Lower lobe of right lung (tissue), 2 donors: Measurements from ENCODE around the gene RPS6KA1. TPM values are rescaled to one million over a fixed set of nuclear protein-coding genes. Genes with fewer than 3 reads are reported as not detected.

ENCODE experiments used
- ATAC-seq, 2 donors: fragments of 200-7000 bp; cut with Tn5 transposase; one replicate each; pipeline ENCODE4 v1.9.1; 2020 to 2022; ENCODE audit warnings: mild to moderate bottlenecking in 2 of 2, moderate library complexity in 2 of 2
- DNase-seq: peaks from one replicate; pipeline ENCODE4 v3.0.0-alpha.2; 2020
- H3K27ac ChIP-seq: fragments of 200-600 bp; one replicate; pipeline ENCODE4 v1.8.0; 2022
- H3K27me3 ChIP-seq: fragments of 200-600 bp; one replicate; pipeline ENCODE4 v1.8.0; 2022; ENCODE audit warnings: low read depth
- H3K36me3 ChIP-seq: fragments of 200-600 bp; one replicate; pipeline ENCODE4 v1.8.0; 2022; ENCODE audit warnings: mild to moderate bottlenecking
- H3K4me1 ChIP-seq: fragments of 200-600 bp; one replicate; pipeline ENCODE4 v1.8.0; 2022
- H3K4me3 ChIP-seq: fragments of 200-600 bp; one replicate; pipeline ENCODE4 v1.8.0; 2022; ENCODE audit warnings: mild to moderate bottlenecking
- H3K9me3 ChIP-seq: fragments of 200-600 bp; one replicate; pipeline ENCODE4 v1.8.0; 2022
- CTCF ChIP-seq: fragments of 200-600 bp; IDR thresholded peaks from one replicate; pipeline ENCODE4 v1.8.0; 2022; ENCODE audit warnings: antibody characterized with exemption, mild to moderate bottlenecking
- intact Hi-C: fragments of 100-400 bp; cut with DNase I; formaldehyde crosslinking; loops from one replicate; pipeline ENCODE4 v1.11.0; 2022
- total RNA-seq: library from RNA; stranded (reverse); fragmentation: NEBNext Ultra II Directional; extraction: Animal tissue kit (Norgen Biotek cat#: 25700); gene quantifications from one replicate; pipeline ENCODE4 v1.2.1, GENCODE V29; 2021
- donor health status: DM: no; HTN: yes; CAD: no; lungs with severe emphysema.

RPS6KA1 gene
- total RNA-seq, 1 donor from 2014 or later: 140 TPM

DNA sequence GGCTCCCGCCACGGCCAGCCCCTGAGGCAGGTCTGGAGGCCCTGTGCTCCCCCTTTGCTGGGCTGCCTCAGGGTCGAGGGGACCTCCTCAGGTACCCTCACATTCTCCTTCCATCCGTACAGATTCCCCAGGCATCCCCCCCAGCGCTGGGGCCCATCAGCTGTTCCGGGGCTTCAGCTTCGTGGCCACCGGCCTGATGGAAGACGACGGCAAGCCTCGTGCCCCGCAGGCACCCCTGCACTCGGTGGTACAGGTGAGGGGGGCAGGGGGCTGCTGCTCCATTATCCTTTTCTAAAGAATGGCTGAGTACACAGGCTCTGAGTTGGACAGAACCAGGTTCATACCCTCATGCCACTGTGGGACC lies 29.1 kb downstream of the RPS6KA1 start:
- Histone ChIP-seq H3K36me3 (peaks cover 96% of the 10 kb centered on the region), H3K27ac (no peak overlapping the region)
- TF ChIP-seq CTCF: no peak

DNA sequence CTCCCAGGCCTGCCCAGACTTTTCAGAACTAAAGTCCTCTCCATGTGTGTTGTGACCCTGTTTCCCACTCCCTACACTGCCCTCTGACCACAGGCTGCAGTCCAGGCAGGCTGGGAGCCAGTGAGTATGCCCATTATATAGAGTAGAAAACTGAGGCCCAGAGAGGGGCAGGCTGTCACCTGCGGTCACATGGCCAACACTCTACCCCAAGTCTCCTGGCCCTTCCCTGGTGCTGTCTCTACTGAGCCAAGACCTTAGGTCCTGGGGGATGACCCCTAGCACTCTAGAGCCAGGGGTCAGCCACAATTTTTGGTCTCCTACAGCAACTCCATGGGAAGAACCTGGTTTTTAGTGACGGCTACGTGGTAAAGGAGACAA lies 30.8 kb downstream of the RPS6KA1 start:
- H3K27me3 ChIP-seq: no peaks in the 10 kb centered on the region
- peaks cover 96% of the 10 kb centered on the region for H3K36me3 ChIP-seq
- no peak for ATAC-seq
- DNase-seq: no peak
- no peak overlapping the region for H3K4me3 ChIP-seq
- no peak for TF ChIP-seq CTCF
- H3K27ac ChIP-seq: no peak overlapping the region
- no peaks in the 10 kb centered on the region for H3K9me3 ChIP-seq
- no peaks in the 10 kb centered on the region for H3K4me1 ChIP-seq
- intact Hi-C loops: no loop called here

More for the DNA sequence above, 29.1 kb downstream of the RPS6KA1 start:
- no peak overlapping the region for H3K4me3 ChIP-seq
- intact Hi-C loops: no loop called here
- no peaks in the 10 kb centered on the region for H3K9me3 ChIP-seq
- no peak for DNase-seq
- peaks cover 3% of the 10 kb centered on the region for H3K4me1 ChIP-seq
- no peaks in the 10 kb centered on the region for H3K27me3 ChIP-seq
- no peak for ATAC-seq

GRCh38 chr1:26570287-26570686 lies 40.7 kb downstream of the RPS6KA1 start:
- H3K36me3 ChIP-seq: peaks cover 96% of the 10 kb centered on the region
- intact Hi-C loops: no loop called here
- no peak for DNase-seq
- no peak for TF ChIP-seq CTCF
- no peaks in the 10 kb centered on the region for H3K27me3 ChIP-seq
- H3K4me1 ChIP-seq: no peaks in the 10 kb centered on the region
- H3K27ac ChIP-seq: no peak overlapping the region
- H3K9me3 ChIP-seq: no peaks in the 10 kb centered on the region
- H3K4me3 ChIP-seq: no peak overlapping the region
- no peak for ATAC-seq

- H3K27me3 ChIP-seq: no peaks in the 10 kb centered on the region
- no peak for TF ChIP-seq CTCF
- intact Hi-C loops: no loop called here
- no peaks in the 10 kb centered on the region for H3K4me1 ChIP-seq
- no peaks in the 10 kb centered on the region for H3K9me3 ChIP-seq
- peaks cover 91% of the 10 kb centered on the region for H3K36me3 ChIP-seq
- no peak for DNase-seq
- H3K27ac ChIP-seq: no peak overlapping the region
- H3K4me3 ChIP-seq: no peak overlapping the region
- ATAC-seq: no peak
Observed at GRCh38 chr1:26571381-26571780, 41.8 kb downstream of the RPS6KA1 start.

DNA sequence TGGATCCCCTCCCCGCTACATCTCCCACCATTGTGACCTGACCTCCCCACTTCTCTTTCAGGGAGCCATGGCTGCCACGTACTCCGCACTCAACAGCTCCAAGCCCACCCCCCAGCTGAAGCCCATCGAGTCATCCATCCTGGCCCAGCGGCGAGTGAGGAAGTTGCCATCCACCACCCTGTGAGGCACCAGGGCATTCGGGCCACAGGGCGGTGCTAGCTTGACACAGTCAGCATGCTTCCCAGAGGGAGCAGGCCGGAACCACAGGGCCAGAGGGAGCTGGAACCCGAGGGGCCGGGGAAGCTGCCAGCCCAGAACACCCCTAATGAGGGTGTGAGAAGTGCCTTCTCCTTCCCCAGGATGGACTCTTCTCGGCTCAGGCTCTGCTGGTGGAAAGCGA lies 44.5 kb downstream of the RPS6KA1 start:
- DNase-seq: no peak
- Histone ChIP-seq H3K4me3 (no peak overlapping the region), H3K9me3 (no peaks in the 10 kb centered on the region), H3K27ac (no peak overlapping the region), H3K36me3 (peaks cover 65% of the 10 kb centered on the region), H3K4me1 (no peaks in the 10 kb centered on the region), H3K27me3 (no peaks in the 10 kb centered on the region)
- intact Hi-C loops: no loop called here
- peak; percentile 21 to 22 for ATAC-seq
- TF ChIP-seq CTCF: no peak

GRCh38 chr1:26574719-26575251 lies 45.2 kb downstream of the RPS6KA1 start:
- no peak overlapping the region for H3K27ac ChIP-seq
- intact Hi-C loops: no loop called here
- no peaks in the 10 kb centered on the region for H3K9me3 ChIP-seq
- no peaks in the 10 kb centered on the region for H3K4me1 ChIP-seq
- no peaks in the 10 kb centered on the region for H3K27me3 ChIP-seq
- TF ChIP-seq CTCF: no peak
- H3K36me3 ChIP-seq: peaks cover 58% of the 10 kb centered on the region
- ATAC-seq (peak; percentile 13 to 30), DNase-seq (no peak)
- H3K4me3 ChIP-seq: no peak overlapping the region
